ENCODE data around the gene CCNF. TPM values are rescaled to one million over a fixed set of nuclear protein-coding genes. Genes with fewer than 3 reads are reported as not detected.

Gene CCNF
- polyA plus RNA-seq, 2 of the 4 experiments (the other 2 are of a cell fraction) = 6.5 to 14.4 TPM

DNA sequence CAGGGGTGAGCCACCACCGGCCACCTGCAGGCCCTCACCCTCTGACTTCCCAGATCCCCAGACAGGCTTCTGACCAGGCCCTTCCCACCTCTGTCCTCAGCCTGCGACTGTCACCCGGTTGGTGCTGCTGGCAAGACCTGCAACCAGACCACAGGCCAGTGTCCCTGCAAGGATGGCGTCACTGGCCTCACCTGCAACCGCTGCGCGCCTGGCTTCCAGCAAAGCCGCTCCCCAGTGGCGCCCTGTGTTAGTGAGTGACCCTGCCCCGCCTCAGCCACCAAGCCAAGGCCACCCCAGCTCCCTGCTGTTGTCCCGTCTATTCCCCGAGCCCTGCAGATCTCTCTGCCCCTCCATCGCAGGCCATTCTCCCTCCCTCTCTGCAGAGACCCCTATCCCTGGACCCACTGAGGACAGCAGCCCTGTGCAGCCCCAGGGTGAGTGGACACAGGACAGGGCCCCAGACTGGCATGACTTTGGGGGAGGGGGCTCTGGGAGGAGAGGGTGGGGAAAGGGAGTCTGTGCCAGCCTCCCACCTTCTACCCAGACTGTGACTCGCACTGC lies 43.7 kb downstream of the CCNF start (continued):
- TF ChIP-seq CBX2 (IDR thresholded peaks at IDR 0.05; ENCODE audit: borderline replicate concordance, low read depth) = no peak
- TF ChIP-seq TFCP2L1 (CRISPR knock-in tag; IDR thresholded peaks at IDR 0.05) = no peak

DNA sequence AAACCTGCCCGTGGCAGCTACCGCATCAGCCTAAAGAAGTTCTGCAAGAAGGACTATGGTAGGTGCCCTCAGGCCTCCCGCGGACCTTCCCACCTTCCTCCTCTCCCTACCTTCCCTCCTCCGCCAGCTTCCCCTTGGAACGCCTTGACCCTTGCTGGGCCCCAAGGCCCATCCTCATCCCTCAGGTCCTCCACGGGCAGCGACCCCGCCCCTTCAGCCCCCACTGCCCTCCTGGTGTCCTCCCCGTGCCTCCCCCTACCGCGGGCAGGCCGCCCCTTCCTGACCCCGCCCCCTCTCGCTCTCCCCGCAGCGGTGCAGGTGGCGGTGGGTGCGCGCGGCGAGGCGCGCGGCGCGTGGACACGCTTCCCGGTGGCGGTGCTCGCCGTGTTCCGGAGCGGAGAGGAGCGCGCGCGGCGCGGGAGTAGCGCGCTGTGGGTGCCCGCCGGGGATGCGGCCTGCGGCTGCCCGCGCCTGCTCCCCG lies 44.2 kb downstream of the CCNF start:
- DNase-seq (ENCODE audit: low read depth in 1 of 2, low spot score in 1 of 2) (peak in 1 of 2 experiments; percentile 31), ATAC-seq (peak in 1 of 2 experiments; percentile 0; a peak in 1 of 6 replicates), FAIRE-seq (no peak)
- TF ChIP-seq, protein P1, sequence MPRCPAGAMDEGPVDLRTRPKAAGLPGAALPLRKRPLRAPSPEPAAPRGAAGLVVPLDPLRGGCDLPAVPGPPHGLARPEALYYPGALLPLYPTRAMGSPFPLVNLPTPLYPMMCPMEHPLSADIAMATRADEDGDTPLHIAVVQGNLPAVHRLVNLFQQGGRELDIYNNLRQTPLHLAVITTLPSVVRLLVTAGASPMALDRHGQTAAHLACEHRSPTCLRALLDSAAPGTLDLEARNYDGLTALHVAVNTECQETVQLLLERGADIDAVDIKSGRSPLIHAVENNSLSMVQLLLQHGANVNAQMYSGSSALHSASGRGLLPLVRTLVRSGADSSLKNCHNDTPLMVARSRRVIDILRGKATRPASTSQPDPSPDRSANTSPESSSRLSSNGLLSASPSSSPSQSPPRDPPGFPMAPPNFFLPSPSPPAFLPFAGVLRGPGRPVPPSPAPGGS (IDR thresholded peaks at IDR 0.05) = no peak; the same call in 2 of the 3 replicates
- TF ChIP-seq, protein P2, sequence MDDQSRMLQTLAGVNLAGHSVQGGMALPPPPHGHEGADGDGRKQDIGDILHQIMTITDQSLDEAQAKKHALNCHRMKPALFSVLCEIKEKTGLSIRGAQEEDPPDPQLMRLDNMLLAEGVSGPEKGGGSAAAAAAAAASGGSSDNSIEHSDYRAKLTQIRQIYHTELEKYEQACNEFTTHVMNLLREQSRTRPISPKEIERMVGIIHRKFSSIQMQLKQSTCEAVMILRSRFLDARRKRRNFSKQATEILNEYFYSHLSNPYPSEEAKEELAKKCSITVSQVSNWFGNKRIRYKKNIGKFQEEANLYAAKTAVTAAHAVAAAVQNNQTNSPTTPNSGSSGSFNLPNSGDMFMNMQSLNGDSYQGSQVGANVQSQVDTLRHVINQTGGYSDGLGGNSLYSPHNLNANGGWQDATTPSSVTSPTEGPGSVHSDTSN (IDR thresholded peaks at IDR 0.05) = 0 out of 2 replicates have a peak, but pooled peaks have one; percentile 42
- ChIA-PET CTCF (interaction anchor here (0.6 to 2.8 kb wide), 8 partner anchors 9 to 222 kb away, joined by 3 to 17 read pairs (median 4); partner anchors contain the start of genes ABCA3, CCNF, ECI1 and TEDC2), POLR2A (interaction anchor here (0.6 to 1.9 kb wide), 2 partner anchors 43 to 205 kb away, joined by 4 to 9 read pairs; partner anchors contain the start of gene CCNF)
- WGBS (ENCODE audit: missing lambda C conversion rate) = 35% methylated on average over 8 of the region's 49 CpGs
- Histone ChIP-seq H3K4me1 (peaks cover 35% of the 10 kb centered on the region), H3K9me3 (no peaks in the 10 kb centered on the region), H3K4me2 (peak overlapping the region; percentile 100), H3K4me3 (peak overlapping the region; percentile 98), H3K27ac (peak overlapping the region; percentile 97 to 99)

DNA sequence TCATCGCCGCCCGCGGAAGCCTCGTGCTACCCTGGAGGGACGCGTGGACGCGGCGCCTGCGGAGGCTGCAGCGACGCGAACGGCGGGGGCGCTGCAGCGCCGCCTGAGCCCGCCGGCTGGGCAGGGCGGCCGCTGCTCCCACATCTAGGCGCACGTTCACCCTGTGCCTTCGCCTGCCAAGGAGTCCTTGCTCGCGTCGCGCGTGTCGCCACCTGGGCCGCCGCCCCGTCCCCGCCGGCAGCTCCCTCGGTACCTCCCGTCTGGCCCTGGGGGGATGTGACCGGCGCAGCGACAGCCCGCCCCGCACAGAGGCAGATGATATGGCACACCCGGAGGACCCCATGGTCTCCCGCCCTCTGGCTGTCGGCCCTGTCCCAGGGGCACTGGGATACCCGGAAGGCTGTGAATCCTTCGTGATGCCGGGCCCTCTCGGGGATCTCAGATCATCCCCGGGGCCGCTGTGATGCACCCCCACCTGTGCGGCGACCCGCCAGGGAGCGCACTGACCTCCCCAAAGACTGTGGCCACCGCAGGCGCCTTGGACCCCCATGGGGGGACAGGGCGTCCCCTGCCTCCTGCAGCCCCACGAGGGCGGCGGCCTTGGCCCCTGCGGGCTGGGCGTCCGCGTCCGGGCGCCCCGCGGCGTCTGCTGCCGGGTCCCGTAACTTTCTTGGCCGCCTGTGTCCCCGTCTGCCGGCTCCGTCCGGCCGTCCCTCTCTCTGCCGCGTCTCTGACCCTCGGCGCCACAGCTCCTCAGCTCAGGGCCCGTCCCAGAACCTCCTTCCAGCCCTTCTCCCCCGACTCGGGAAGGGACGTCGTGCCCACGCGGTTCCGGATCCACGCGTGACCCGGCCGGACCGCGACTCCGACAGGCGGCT lies 45.0 kb downstream of the CCNF start:
- FAIRE-seq = no peak
- Histone ChIP-seq H3K4me2 (peak overlapping the region; percentile 100), H3K9me3 (no peaks in the 10 kb centered on the region), H3K27ac (peak overlapping the region; percentile 97 to 99), H3K4me3 (peak overlapping the region; percentile 98), H3K4me1 (peaks cover 28% of the 10 kb centered on the region)
- POLR2A ChIA-PET = interaction anchor here (0.6 to 1.9 kb wide), 5 partner anchors 12 to 319 kb away, joined by 3 to 9 read pairs (median 3); partner anchors contain the start of genes CCNF, TEDC2 and TRAF7
- 1% methylated on average over 15 of the region's 100 CpGs for WGBS (ENCODE audit: missing lambda C conversion rate)
- ATAC-seq = peak; percentile 69 to 72
- CTCF ChIA-PET = interaction anchor here (1.0 to 2.8 kb wide), 9 partner anchors 11 to 334 kb away, joined by 3 to 17 read pairs (median 3); partner anchors contain the start of genes ABCA3 and TEDC2
- peak; percentile 56 to 72 for DNase-seq (ENCODE audit: low read depth in 1 of 2, low spot score in 1 of 2)
- TF ChIP-seq PHF8 (IDR thresholded peaks at IDR 0.05; ENCODE audit: borderline replicate concordance, low read depth) (peak; percentile 76; the same call in 1 of the 2 replicates), FOSL2 (IDR thresholded peaks at IDR 0.05) (no peak), FOSL2 (CRISPR knock-in tag; IDR thresholded peaks at IDR 0.05) (no peak), HOXB5 (CRISPR knock-in tag; IDR thresholded peaks at IDR 0.05) (no peak), MAZ (IDR thresholded peaks at IDR 0.05; ENCODE audit: borderline replicate concordance, low read depth, low read length) (no peak), RAD21 (conservative IDR thresholded peaks at IDR 0.05 in 1 of 2, IDR thresholded peaks at IDR 0.05 in 1 of 2) (peak in 1 of 2 experiments; percentile 30; a peak in 3 of 5 replicates), MYC (IDR thresholded peaks at IDR 0.05; ENCODE audit: borderline replicate concordance, low read length) (peak; percentile 68; the same call in 1 of the 2 replicates), NFE2L2 (conservative IDR thresholded peaks at IDR 0.05; ENCODE audit: low read length) (no peak), SREBF2 (IDR thresholded peaks at IDR 0.05) (no peak), RFX5 (IDR thresholded peaks at IDR 0.05) (no peak), HOXA7 (CRISPR knock-in tag; IDR thresholded peaks at IDR 0.05) (no peak), CBX2 (IDR thresholded peaks at IDR 0.05; ENCODE audit: borderline replicate concordance, low read depth) (no peak), NR3C1 (IDR thresholded peaks at IDR 0.05) (no peak), RARB (CRISPR knock-in tag; IDR thresholded peaks at IDR 0.05) (no peak), RNF2 (IDR thresholded peaks at IDR 0.05; ENCODE audit: borderline replicate concordance, low read depth) (no peak), CEBPB (IDR thresholded peaks at IDR 0.05) (no peak)
- TF ChIP-seq, protein P2 (IDR thresholded peaks at IDR 0.05) = no peak
- TF ChIP-seq, protein P3, sequence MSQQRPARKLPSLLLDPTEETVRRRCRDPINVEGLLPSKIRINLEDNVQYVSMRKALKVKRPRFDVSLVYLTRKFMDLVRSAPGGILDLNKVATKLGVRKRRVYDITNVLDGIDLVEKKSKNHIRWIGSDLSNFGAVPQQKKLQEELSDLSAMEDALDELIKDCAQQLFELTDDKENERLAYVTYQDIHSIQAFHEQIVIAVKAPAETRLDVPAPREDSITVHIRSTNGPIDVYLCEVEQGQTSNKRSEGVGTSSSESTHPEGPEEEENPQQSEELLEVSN (IDR thresholded peaks at IDR 0.05; ENCODE audit: borderline replicate concordance, low read depth) = peak; percentile 65; the same call in 1 of the 2 replicates
- TF ChIP-seq, protein P4, sequence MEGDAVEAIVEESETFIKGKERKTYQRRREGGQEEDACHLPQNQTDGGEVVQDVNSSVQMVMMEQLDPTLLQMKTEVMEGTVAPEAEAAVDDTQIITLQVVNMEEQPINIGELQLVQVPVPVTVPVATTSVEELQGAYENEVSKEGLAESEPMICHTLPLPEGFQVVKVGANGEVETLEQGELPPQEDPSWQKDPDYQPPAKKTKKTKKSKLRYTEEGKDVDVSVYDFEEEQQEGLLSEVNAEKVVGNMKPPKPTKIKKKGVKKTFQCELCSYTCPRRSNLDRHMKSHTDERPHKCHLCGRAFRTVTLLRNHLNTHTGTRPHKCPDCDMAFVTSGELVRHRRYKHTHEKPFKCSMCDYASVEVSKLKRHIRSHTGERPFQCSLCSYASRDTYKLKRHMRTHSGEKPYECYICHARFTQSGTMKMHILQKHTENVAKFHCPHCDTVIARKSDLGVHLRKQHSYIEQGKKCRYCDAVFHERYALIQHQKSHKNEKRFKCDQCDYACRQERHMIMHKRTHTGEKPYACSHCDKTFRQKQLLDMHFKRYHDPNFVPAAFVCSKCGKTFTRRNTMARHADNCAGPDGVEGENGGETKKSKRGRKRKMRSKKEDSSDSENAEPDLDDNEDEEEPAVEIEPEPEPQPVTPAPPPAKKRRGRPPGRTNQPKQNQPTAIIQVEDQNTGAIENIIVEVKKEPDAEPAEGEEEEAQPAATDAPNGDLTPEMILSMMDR (IDR thresholded peaks at IDR 0.05) = peak; percentile 75
- TF ChIP-seq, protein P5, sequence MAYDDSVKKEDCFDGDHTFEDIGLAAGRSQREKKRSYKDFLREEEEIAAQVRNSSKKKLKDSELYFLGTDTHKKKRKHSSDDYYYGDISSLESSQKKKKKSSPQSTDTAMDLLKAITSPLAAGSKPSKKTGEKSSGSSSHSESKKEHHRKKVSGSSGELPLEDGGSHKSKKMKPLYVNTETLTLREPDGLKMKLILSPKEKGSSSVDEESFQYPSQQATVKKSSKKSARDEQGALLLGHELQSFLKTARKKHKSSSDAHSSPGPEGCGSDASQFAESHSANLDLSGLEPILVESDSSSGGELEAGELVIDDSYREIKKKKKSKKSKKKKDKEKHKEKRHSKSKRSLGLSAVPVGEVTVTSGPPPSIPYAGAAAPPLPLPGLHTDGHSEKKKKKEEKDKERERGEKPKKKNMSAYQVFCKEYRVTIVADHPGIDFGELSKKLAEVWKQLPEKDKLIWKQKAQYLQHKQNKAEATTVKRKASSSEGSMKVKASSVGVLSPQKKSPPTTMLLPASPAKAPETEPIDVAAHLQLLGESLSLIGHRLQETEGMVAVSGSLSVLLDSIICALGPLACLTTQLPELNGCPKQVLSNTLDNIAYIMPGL (CRISPR knock-in tag; IDR thresholded peaks at IDR 0.05; ENCODE audit: borderline replicate concordance) = no peak
